Measurements from ENCODE around the gene SLC22A23.

- 0 out of 4 replicates have a peak, but pooled peaks have one; percentile 4 to 11 for TF ChIP-seq CTCF (conservative IDR thresholded peaks at IDR 0.05; ENCODE audit: low read depth in 2 of 2)
- no peak for TF ChIP-seq EZH2 (IDR thresholded peaks at IDR 0.05; ENCODE audit: low read depth, unreplicated experiment)
- TF ChIP-seq EZH2phosphoT487 (IDR thresholded peaks at IDR 0.05; ENCODE audit: unreplicated experiment): no peak
- peak; percentile 74 for TF ChIP-seq POLR2AphosphoS5 (IDR thresholded peaks at IDR 0.05; ENCODE audit: low read depth)
- TF ChIP-seq REST (IDR thresholded peaks at IDR 0.05; ENCODE audit: unreplicated experiment): peak; percentile 19
- TF ChIP-seq JUNB (IDR thresholded peaks at IDR 0.05; ENCODE audit: unreplicated experiment): no peak
- TF ChIP-seq CREB1 (CRISPR knock-in tag; IDR thresholded peaks at IDR 0.05; ENCODE audit: low read depth): no peak
- TF ChIP-seq ZNF114 (CRISPR knock-in tag; IDR thresholded peaks at IDR 0.05): no peak
- 0 out of 2 replicates have a peak, but pooled peaks have one; percentile 36 for TF ChIP-seq ETS1 (IDR thresholded peaks at IDR 0.05)
- TF ChIP-seq STAT1 (IDR thresholded peaks at IDR 0.05; ENCODE audit: unreplicated experiment): no peak
These were observed 228.7 kb downstream of the SLC22A23 start for GRCh38 chr6:3228046-3228671.
